SK-N-MC (cell line): ENCODE measurements around the gene DNAJC11.

Source experiments
- EZH2 ChIP-seq: fragments of 200-600 bp; sonication (generic); IDR thresholded peaks from one replicate; pipeline ENCODE4 v1.6.1; 2017; ENCODE audit warnings: antibody characterized with exemption
- FOXP2 ChIP-seq: optimal IDR thresholded peaks from 2 replicates; pipeline ENCODE3; 2011; ENCODE audit warnings: mild to moderate bottlenecking, moderate library complexity; ENCODE audit not compliant: insufficient read depth; ENCODE audit errors: extremely low read length, control extremely low read depth
- POLR2AphosphoS5 ChIP-seq: IDR thresholded peaks from 2 replicates; pipeline ENCODE4 v1.6.1; 2012; ENCODE audit warnings: mild to moderate bottlenecking, low read depth, low read length, borderline replicate concordance

- TF ChIP-seq EZH2 (no peak), POLR2AphosphoS5 (no peak), FOXP2 (no peak)
These were observed 43.5 kb upstream of the DNAJC11 start for GRCh38 chr1:6745073-6745472.
